Fibroblast of lung (primary cell): ENCODE results near the gene NUP205. TPM values are rescaled to one million over a fixed set of nuclear protein-coding genes. Genes with fewer than 3 reads are reported as not detected.
"Not testable (repeated sequence)": the region's sequence is repeated elsewhere in the genome, so short reads cannot be mapped to it uniquely, and the experiment has no call there.

ENCODE experiments used
- DNase-seq, 2 donors: peaks; one replicate each; pipeline versions ENCODE4 v3.0.0 to v3.0.0-alpha.2; 2010; ENCODE audit warnings: low read depth in 2 of 2
- H2AFZ ChIP-seq: 2 replicates; pipeline ENCODE4 v1.5.1; 2012; ENCODE audit warnings: low read length, control low read depth, inconsistent platforms
- H3K27ac ChIP-seq: 2 replicates; pipeline ENCODE4 v1.5.1; 2011; ENCODE audit warnings: low read length, control low read depth; ENCODE audit not compliant: insufficient read depth
- H3K27me3 ChIP-seq: 2 replicates; pipeline ENCODE4 v1.5.1; 2011; ENCODE audit warnings: mild to moderate bottlenecking, low read length; ENCODE audit not compliant: control insufficient read depth, insufficient read depth
- H3K36me3 ChIP-seq: 2 replicates; pipeline ENCODE4 v1.5.1; 2011; ENCODE audit warnings: low read length; ENCODE audit not compliant: control insufficient read depth, insufficient read depth
- H3K4me1 ChIP-seq: 2 replicates; pipeline ENCODE4 v1.5.1; 2011; ENCODE audit warnings: low read length; ENCODE audit not compliant: control insufficient read depth, insufficient read depth; ENCODE audit errors: extremely low read depth
- H3K4me2 ChIP-seq: 2 replicates; pipeline ENCODE4 v1.5.1; 2011; ENCODE audit warnings: low read length, control low read depth; ENCODE audit not compliant: insufficient read depth; ENCODE audit errors: extremely low read depth
- H3K4me3 ChIP-seq, 4 experiments: fragments of 200-600 bp in 1 of 4; sonication (generic) in 1 of 4; replicated peaks in 1 of 4; 2 replicates each; pipeline ENCODE4 v1.5.1; 2011 to 2016; ENCODE audit warnings: low read length in 4 of 4, low read depth in 3 of 4, mild to moderate bottlenecking in 3 of 4, control low read depth in 2 of 4, inconsistent platforms in 1 of 4, mixed read lengths in 1 of 4; ENCODE audit not compliant: insufficient read depth in 1 of 4; ENCODE audit errors: control extremely low read depth in 1 of 4
- H3K79me2 ChIP-seq: 2 replicates; pipeline ENCODE4 v1.5.1; 2012; ENCODE audit warnings: mild to moderate bottlenecking, low read length, inconsistent platforms; ENCODE audit not compliant: control insufficient read depth, insufficient read depth
- H3K9ac ChIP-seq: 2 replicates; pipeline ENCODE4 v1.5.1; 2011; ENCODE audit warnings: mild to moderate bottlenecking, low read length, control low read depth; ENCODE audit not compliant: insufficient read depth
- H3K9me3 ChIP-seq: 2 replicates; pipeline ENCODE4 v1.5.1; 2012; ENCODE audit warnings: low read depth, low read length; ENCODE audit not compliant: control insufficient read depth, insufficient read depth
- H4K20me1 ChIP-seq: 2 replicates; pipeline ENCODE4 v1.5.1; 2011; ENCODE audit warnings: low read length; ENCODE audit not compliant: control insufficient read depth, insufficient read depth; ENCODE audit errors: extremely low read depth
- CTCF ChIP-seq, 2 donors: IDR thresholded peaks in 1 of 2; conservative IDR thresholded peaks in 1 of 2; 1 replicate in 1 of 2; 2 replicates in 1 of 2; pipeline ENCODE4 v1.5.1; 2011 to 2012; ENCODE audit warnings: low read length in 2 of 2, control low read depth in 1 of 2, inconsistent platforms in 1 of 2, low read depth in 1 of 2, mild to moderate bottlenecking in 1 of 2
- EZH2 ChIP-seq: IDR thresholded peaks from 2 replicates; pipeline ENCODE4 v1.5.1; 2012; ENCODE audit warnings: low read length, control low read depth, mild to moderate bottlenecking; ENCODE audit errors: missing control alignments
- polyA plus RNA-seq, 2 donors: library from polyadenylated mRNA; depleted of rRNA in 1 of 2; stranded (reverse) in 1 of 2; unstranded in 1 of 2; fragments of >200 nt; gene quantifications; 2 replicates each; pipeline ENCODE4 v1.2.1, GENCODE V29; 2011 to 2012; ENCODE audit warnings: missing spikeins in 1 of 2
- total RNA-seq: library from RNA; depleted of rRNA; stranded (reverse); fragments of >200 nt; gene quantifications from 2 replicates; pipeline ENCODE4 v1.2.1, GENCODE V29; 2014

The NUP205 gene
- total and polyA plus RNA-seq, 2 donors (not counting 1 experiment from before 2014, with no cell fraction given): 28.1 to 36.7 TPM

- no peak overlapping the region for H3K9ac ChIP-seq
Measured at GRCh38 chr7:135620980-135621850, 63.5 kb downstream of the NUP205 start.

GRCh38 chr7:135634191-135634878, 76.6 kb downstream of the NUP205 start:
- H3K4me1 ChIP-seq: no peaks in the 10 kb centered on the region
- no peaks in the 10 kb centered on the region for H4K20me1 ChIP-seq
- H3K9me3 ChIP-seq: no peaks in the 10 kb centered on the region
- H3K79me2 ChIP-seq: no peaks in the 10 kb centered on the region
- H3K4me3 ChIP-seq: no peak overlapping the region
- H3K36me3 ChIP-seq: peaks cover 4% of the 10 kb centered on the region
- no peak overlapping the region for H3K27ac ChIP-seq
- TF ChIP-seq EZH2: no peak
- no peak for TF ChIP-seq CTCF (conservative IDR thresholded peaks at IDR 0.05 in 1 of 2, IDR thresholded peaks at IDR 0.05 in 1 of 2; ENCODE audit: low read depth in 1 of 2, low read length in 2 of 2)
- H2AFZ ChIP-seq: no peak overlapping the region
- H3K27me3 ChIP-seq: no peaks in the 10 kb centered on the region
- no peak overlapping the region for H3K4me2 ChIP-seq
- no peak for DNase-seq
- no peak overlapping the region for H3K9ac ChIP-seq

More at GRCh38 chr7:135620980-135621850, 63.5 kb downstream of the NUP205 start:
- TF ChIP-seq CTCF (conservative IDR thresholded peaks at IDR 0.05 in 1 of 2, IDR thresholded peaks at IDR 0.05 in 1 of 2; ENCODE audit: low read depth in 1 of 2, low read length in 2 of 2) (peak; percentile 76 to 85), EZH2 (no peak)
- H3K79me2 ChIP-seq: no peaks in the 10 kb centered on the region
- peaks cover 5% of the 10 kb centered on the region for H3K36me3 ChIP-seq
- H3K4me1 ChIP-seq: no peaks in the 10 kb centered on the region
- peak; percentile 89 to 90 for DNase-seq
- no peaks in the 10 kb centered on the region for H4K20me1 ChIP-seq
- no peaks in the 10 kb centered on the region for H3K9me3 ChIP-seq
- H3K27ac ChIP-seq: no peak overlapping the region
- H3K27me3 ChIP-seq: no peaks in the 10 kb centered on the region
- peak overlapping the region; percentile 45 for H3K4me2 ChIP-seq
- no peak overlapping the region for H2AFZ ChIP-seq
- H3K4me3 ChIP-seq: no peak overlapping the region

- H3K4me3 ChIP-seq, H4K20me1 ChIP-seq, H3K79me2 ChIP-seq, H3K4me2 ChIP-seq, H2AFZ ChIP-seq, H3K9me3 ChIP-seq, H3K4me1 ChIP-seq, DNase-seq, H3K9ac ChIP-seq, H3K36me3 ChIP-seq, H3K27me3 ChIP-seq, H3K27ac ChIP-seq: not testable (repeated sequence)
Measured at GRCh38 chr7:135639690-135640089, 82.0 kb downstream of the NUP205 start.
